Uterus (tissue), 4 donors: Measurements from ENCODE around the gene SYNJ1. TPM values are rescaled to one million over a fixed set of nuclear protein-coding genes. Genes with fewer than 3 reads are reported as not detected.

Experiments
- DNase-seq, 2 donors: peaks; one replicate each; pipeline ENCODE4 v3.0.0-alpha.2; 2019 to 2020
- H3K27ac ChIP-seq, 2 donors: fragments of 200-600 bp; sonication (generic); 1 replicate in 1 of 2; 2 replicates in 1 of 2; pipeline ENCODE4 v1.5.1; 2016 to 2018
- H3K27me3 ChIP-seq, 2 donors: fragments of 200-600 bp; sonication (generic); one replicate each; pipeline ENCODE4 v1.5.1; 2018 to 2019; ENCODE audit warnings: control low read depth in 1 of 2
- H3K36me3 ChIP-seq, 2 donors: fragments of 200-600 bp; sonication (generic); one replicate each; pipeline ENCODE4 v1.5.1; 2019; ENCODE audit warnings: control low read depth in 1 of 2
- H3K4me1 ChIP-seq, 2 donors: fragments of 200-600 bp; sonication (generic); one replicate each; pipeline ENCODE4 v1.5.1; 2018 to 2019; ENCODE audit warnings: control low read depth in 1 of 2
- H3K4me3 ChIP-seq, 2 donors: fragments of 200-600 bp; sonication (generic); 1 replicate in 1 of 2; 2 replicates in 1 of 2; pipeline ENCODE4 v1.5.1; 2018 to 2019; ENCODE audit warnings: mild to moderate bottlenecking in 1 of 2
- H3K9me3 ChIP-seq, 2 donors: fragments of 200-600 bp; sonication (generic); one replicate each; pipeline ENCODE4 v1.5.1; 2019; ENCODE audit warnings: control low read depth in 1 of 2
- CTCF ChIP-seq, 4 experiments: fragments of 200-600 bp in 2 of 4; fragments of 450-650 bp in 2 of 4; sonication (generic) in 2 of 4; IDR thresholded peaks; one replicate each; pipeline ENCODE4 v1.5.1; 2016 to 2019; ENCODE audit warnings: antibody characterized with exemption in 4 of 4, mild to moderate bottlenecking in 2 of 4, moderate library complexity in 1 of 4
- POLR2A ChIP-seq, 2 donors: fragments of 450-650 bp; IDR thresholded peaks; one replicate each; pipeline ENCODE4 v1.6.1; 2016; ENCODE audit warnings: antibody characterized with exemption in 2 of 2, mild to moderate bottlenecking in 1 of 2, moderate library complexity in 1 of 2
- intact Hi-C: fragments of 100-400 bp; cut with DNase I; formaldehyde crosslinking; loops from one replicate; pipeline ENCODE4 v1.15.1; 2023; ENCODE audit warnings: low total_unique reads
- total RNA-seq, 4 donors: library from RNA; depleted of rRNA in 3 of 4; stranded (reverse); fragments of >200 nt in 3 of 4; gene quantifications; one replicate each; pipeline versions ENCODE4 v1.1.0 to v1.2.4, GENCODE V29; 2014 to 2023
- donor health status: DM: yes; HTN: yes; CAD: no.

Gene SYNJ1
- total RNA-seq, 4 donors from 2014 or later = 8.8 to 25.0 (median 15.7) TPM

DNA sequence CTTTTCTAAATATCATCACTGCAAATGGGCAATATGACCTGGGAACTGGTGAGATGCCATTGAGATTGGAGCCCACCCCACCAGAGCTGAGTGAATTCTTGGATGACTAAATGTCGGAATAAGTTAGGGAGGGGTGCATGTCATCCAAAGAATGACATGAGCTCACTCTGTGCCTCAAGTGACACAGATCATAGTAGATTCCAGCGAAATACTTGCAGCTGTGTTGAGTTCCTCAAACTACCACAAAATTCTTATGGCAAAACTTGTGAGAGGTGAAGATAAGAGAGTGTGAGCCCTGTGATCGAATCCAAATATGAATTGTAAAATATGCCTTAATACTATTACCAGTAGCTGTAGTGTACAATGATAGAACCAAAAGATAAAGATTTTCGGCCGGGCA, 140.2 kb downstream of the SYNJ1 start:
- no peaks in the 10 kb centered on the region for H3K36me3 ChIP-seq
- DNase-seq = no peak
- no peaks in the 10 kb centered on the region for H3K27me3 ChIP-seq
- H3K27ac ChIP-seq = no peak overlapping the region
- no peaks in the 10 kb centered on the region for H3K9me3 ChIP-seq
- TF ChIP-seq CTCF (IDR thresholded peaks at IDR 0.05) = no peak
- no peak for TF ChIP-seq POLR2A (IDR thresholded peaks at IDR 0.05)
- no peak overlapping the region for H3K4me3 ChIP-seq
- intact Hi-C loops = no loop called here
- H3K4me1 ChIP-seq = no peaks in the 10 kb centered on the region

DNA sequence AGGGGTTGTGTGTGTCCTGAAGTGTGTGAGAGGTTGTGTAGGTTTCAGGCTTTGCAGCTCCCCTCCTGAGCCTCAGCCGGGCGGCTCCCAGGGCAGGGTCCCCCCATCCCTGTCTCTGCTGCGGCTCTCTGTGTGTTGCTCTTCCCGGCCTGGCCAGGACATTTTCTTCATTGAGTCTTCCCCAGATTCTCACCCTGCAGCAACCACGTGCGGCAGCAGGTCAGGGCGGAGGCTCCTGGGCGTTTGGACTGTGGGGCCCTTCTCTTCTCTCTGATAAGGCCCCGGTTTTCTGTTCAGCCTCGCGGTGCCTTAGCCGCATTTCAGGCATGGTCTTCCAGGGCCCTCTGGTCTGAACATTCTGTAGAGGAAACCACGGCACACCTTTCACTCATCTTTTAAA, 140.7 kb downstream of the SYNJ1 start:
- intact Hi-C loops = no loop called here
- DNase-seq = no peak
- Histone ChIP-seq H3K27ac (no peak overlapping the region), H3K9me3 (no peaks in the 10 kb centered on the region), H3K36me3 (no peaks in the 10 kb centered on the region), H3K4me1 (no peaks in the 10 kb centered on the region), H3K27me3 (no peaks in the 10 kb centered on the region), H3K4me3 (no peak overlapping the region)
- no peak for TF ChIP-seq POLR2A (IDR thresholded peaks at IDR 0.05)
- TF ChIP-seq CTCF (IDR thresholded peaks at IDR 0.05) = no peak

DNA sequence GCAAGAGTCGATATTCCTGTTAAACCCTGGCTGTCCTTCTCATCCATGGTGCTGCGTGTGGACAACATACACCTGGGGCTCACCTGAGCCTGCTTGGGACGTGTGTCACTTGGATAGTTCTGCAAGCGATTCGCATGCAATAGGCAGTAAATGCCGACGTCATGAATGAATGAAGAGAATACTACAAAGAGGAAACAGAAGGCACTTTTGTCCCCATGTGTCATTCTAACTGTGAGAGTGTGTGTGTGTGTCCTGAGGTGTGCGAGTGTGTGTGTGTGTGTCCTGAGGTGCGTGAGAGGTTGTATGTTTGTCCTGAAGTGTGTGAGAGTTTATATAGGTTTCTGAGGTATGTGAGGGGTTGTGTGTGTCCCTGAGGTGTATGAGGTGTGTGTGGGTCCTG, 141.8 kb downstream of the SYNJ1 start:
- intact Hi-C loops = no loop called here
- Histone ChIP-seq H3K4me3 (no peak overlapping the region), H3K36me3 (no peaks in the 10 kb centered on the region), H3K27ac (no peak overlapping the region), H3K4me1 (no peaks in the 10 kb centered on the region), H3K27me3 (no peaks in the 10 kb centered on the region), H3K9me3 (no peaks in the 10 kb centered on the region)
- TF ChIP-seq CTCF (IDR thresholded peaks at IDR 0.05) (no peak), POLR2A (IDR thresholded peaks at IDR 0.05) (no peak)
- DNase-seq = no peak

DNA sequence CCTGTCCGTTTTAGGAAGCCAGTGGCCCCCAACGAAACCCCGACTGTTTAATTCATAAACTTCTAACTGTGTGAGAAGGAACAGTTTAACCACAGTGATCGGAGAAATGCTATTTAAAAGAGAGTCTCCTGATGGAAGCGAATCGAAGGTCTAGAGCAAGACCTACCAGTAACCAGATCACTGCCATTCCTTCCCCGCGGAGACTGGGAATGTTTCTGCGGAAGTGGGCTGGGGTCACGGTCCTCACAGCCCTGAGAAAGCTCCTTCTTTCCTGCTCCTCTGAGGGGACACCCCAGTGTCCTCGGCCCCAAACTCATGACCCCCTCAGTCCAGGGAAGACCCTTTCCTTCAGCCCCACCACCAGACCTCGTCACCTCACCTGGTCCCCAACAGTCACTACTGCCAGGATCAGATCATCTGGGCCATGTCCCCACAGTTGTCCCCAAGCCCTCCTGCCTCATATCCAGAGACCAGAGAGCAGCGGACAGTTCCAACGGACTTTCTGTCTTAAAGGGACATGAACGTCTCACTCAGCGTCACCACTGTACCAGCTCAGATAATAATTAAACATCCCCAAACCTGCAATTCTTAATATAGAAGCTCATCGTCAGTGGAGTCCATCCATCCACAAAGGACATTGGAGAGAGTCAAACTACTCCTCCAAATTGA, 142.6 kb downstream of the SYNJ1 start, which contains the start of gene TCP10L:
Gene TCP10L, minus strand, starts transcription at position 482 of the 669 bp plus-strand sequence. CDS start 1,219 bp downstream, outside the sequence.
- Histone ChIP-seq H3K27ac (no peak within 1 kb of the TSS), H3K9me3 (no peaks in the 10 kb centered on the region), H3K4me1 (no peaks in the 10 kb centered on the region), H3K36me3 (no peaks in the 10 kb centered on the region), H3K4me3 (no peak within 1 kb of the TSS), H3K27me3 (no peaks in the 10 kb centered on the region)
- intact Hi-C loops = no loop called here
- no peak for TF ChIP-seq CTCF (IDR thresholded peaks at IDR 0.05)
- TF ChIP-seq POLR2A (IDR thresholded peaks at IDR 0.05) = no peak
- no peak for DNase-seq

DNA sequence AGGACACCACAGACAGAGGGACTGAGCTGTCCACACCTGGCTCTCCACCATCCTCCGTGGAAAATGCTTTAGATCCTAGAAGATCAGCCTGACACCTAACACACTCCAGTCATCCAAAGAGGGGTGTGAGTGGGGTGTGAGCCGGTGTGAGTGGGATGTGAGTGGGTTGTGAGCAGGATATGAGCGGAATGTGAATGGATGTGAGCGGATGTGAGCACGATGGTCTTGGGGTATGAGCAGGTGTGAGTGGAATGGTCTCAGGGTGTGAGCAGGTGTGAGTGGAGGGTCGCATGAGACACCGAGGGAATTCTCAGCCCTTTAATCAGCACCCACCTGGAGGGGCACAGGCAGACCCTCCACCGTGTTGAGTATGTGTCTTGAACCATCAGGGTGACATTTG, 143.3 kb downstream of the SYNJ1 start:
- no peaks in the 10 kb centered on the region for H3K9me3 ChIP-seq
- no peak for DNase-seq
- H3K4me3 ChIP-seq = no peak overlapping the region
- TF ChIP-seq POLR2A (IDR thresholded peaks at IDR 0.05) (no peak), CTCF (IDR thresholded peaks at IDR 0.05) (no peak)
- intact Hi-C loops = no loop called here
- H3K27ac ChIP-seq = no peak overlapping the region
- H3K4me1 ChIP-seq = no peaks in the 10 kb centered on the region
- H3K27me3 ChIP-seq = no peaks in the 10 kb centered on the region
- no peaks in the 10 kb centered on the region for H3K36me3 ChIP-seq
